HG02970 (cell line): ENCODE results near the gene USP6NL.

Experiments used
- ATAC-seq: cut with Tn5 transposase; IDR thresholded peaks from one replicate; pipeline ENCODE4 v1.9.1; 2021; ENCODE audit warnings: mild to moderate bottlenecking, moderate library complexity, moderate number of reproducible peaks; ENCODE audit not compliant: unreplicated experiment, low FRiP score

USP6NL gene

DNA sequence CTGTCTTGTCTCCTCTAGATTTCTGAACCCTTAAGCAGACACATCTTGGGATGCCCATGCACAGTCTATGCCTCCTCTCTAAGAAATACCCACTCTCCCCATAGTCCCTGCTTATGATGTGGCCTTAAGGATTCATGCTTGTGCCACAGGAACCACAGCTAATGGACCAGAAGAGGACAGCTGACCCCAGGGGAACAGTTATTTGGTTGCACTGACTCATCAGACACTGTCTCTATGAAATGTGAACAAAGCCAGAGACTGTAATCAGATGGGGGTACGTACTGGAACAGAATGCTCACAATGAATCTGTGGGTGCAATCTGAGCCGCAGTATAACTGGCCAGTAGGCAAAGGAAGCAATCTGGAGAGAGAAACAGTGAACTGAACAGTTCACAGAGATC is 121.9 kb downstream of the USP6NL start:
- ATAC-seq = no peak

DNA sequence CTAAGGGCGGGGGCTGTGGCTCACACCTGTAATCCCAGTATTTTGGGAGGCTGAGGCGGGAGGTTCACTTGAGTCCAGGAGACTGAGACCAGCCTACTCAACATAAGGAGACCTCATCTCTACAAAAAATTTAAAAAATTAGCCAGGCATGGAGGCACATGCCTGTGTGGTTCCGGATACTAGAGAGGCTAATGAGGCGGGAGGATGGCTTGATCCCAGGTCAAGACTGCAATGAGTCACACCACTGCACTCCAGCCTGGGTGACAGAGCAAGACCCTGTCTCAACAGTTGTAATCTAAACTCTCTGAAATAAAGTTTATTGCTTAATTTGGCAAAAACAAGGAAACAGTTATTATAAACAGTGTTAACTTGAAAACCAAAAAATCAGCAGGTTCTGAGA is 123.3 kb downstream of the USP6NL start:
- no peak for ATAC-seq

DNA sequence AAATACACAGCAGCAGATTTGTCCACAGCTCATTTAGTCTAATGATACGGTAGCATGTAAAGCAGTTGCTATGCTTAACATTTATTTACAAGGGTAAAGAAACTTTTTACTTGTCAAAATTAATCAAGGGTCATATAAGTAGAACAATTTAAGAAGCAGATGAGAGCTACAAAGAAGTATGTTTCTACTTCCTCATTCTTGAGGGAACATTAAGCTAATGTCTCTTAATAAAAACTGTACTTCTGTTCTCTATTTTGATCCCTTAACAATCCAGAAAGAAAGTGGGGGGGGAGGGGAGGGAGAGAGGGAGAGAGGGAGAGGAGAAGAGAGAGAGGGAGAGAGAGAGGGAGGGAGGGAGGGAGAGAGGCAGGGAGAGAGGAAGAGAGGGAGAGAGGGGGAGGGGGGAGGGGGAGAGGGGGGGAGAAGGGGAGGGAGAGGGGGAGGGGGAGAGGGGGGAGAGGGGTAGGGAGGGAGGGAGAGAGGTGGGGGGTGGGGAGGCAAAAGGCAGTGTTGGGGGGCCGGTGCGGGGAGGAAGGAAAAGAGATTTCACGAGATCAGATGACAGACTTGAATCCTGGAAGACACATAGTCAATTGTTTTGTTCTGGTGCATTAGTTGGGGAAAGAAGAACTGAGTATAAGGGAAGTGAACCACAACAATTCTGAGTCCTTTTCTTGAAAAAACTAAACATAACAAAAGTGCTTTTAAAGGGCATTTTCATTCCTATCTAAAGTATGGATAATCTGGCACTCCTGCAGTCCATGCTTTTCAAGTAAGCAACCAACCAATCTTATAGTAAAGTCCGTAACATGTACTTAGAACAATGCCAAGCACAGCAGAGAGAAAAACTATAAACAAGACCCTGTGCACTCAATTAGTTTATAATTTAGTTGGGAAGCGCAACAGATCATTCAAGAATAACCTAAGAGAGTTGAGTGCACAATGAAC is 128.0 kb downstream of the USP6NL start:
- no peak for ATAC-seq

DNA sequence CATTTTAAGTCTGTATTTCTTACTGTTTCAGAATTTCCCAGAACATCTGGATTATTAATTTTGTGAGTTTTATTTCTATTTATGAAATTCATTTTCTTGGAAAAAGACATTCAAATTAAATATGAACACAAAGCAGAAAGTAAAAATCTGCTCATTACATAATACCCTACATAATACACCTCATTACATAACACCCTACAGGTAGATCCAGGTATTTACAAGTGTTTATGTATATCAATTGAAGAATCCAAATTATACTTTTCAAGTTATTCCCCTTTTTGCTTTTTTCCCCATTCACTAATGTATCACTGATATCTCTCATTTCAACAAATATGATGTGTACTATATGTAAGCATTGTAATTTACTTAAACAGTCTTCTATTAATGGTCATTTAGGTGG is 129.1 kb downstream of the USP6NL start:
- no peak for ATAC-seq

DNA sequence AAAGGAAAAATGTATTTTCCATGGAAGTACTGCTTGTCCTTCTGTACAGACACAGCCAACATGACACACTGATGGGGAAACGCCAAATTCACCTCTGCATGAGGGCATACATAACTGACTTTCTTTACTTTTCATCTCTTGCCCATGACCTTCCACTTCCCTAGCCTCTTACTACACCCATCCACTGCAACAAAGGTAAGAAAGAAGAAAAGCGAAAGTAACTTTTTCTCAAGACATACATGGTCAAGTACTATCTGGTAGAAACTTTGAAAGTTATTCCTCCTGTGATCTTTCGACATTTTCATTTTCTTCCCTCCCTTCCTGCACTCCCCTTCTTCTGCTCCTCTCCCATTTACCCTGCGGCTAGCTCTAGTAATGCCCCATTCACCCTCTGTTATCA is 130.8 kb downstream of the USP6NL start:
- ATAC-seq = no peak

DNA sequence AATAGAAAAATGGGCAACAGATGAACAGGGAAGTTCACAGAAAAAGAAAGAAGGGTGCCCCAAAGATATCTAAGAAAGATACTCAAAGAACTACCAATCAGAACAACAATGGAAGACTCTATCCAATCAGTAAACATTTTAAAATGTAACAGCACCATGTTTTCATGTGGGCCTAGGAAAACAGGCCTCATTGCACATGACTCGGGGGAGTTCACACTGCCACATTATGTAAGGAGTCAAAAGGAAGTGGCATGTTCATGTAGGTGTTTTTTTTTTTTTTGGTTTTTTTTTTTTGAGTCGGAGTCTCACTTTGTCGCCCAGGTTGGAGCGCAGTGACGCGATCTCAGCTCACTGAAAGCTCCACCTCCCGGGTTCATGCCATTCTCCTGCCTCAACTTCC is 132.2 kb downstream of the USP6NL start:
- ATAC-seq = no peak

DNA sequence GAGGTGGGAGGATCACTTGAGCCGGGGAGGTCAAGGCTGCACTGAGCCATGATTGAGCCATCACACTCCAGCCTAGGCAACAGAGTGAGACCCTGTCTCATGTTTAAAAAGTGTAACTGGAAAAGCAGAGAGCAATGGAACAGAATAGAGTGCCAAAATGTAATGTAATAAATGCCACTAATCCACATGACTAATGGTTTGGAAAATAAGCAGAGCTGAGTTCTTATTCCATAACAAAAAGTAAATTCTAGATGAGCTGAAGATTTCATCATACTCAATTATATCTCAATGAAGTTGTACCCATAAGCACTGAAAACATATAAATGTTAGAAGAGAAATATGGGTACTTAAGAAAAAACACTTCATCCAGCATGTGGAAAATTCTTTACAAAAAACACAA is 132.6 kb downstream of the USP6NL start:
- ATAC-seq = no peak

DNA sequence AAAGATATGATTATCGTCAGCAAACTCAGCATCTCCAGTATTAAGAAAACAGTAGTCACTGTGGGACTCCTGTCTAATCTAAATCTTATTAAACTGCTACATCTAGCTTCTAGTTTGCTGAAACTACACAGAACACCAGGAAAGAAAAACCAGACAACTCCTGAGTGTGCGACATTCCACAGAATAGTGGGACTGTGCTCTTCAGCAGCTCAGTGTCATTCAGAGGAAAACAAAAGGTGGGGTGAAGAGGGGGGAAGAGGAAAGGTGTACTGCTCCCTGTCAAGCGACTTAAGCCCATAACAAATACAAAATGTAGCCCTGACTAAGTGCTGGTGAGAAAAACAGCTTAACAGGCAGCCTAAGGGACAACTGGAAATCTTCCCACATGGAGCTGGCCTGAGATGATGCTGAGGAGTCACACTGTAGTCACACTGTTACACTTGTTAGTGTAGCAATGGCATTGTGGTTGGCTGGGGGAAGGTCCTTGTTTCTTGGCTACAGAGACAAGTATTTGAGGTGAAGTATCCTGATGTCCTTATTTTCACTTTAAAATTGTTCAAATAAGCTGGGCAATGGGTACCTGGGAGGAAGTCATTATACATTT is 135.5 kb downstream of the USP6NL start:
- no peak for ATAC-seq

DNA sequence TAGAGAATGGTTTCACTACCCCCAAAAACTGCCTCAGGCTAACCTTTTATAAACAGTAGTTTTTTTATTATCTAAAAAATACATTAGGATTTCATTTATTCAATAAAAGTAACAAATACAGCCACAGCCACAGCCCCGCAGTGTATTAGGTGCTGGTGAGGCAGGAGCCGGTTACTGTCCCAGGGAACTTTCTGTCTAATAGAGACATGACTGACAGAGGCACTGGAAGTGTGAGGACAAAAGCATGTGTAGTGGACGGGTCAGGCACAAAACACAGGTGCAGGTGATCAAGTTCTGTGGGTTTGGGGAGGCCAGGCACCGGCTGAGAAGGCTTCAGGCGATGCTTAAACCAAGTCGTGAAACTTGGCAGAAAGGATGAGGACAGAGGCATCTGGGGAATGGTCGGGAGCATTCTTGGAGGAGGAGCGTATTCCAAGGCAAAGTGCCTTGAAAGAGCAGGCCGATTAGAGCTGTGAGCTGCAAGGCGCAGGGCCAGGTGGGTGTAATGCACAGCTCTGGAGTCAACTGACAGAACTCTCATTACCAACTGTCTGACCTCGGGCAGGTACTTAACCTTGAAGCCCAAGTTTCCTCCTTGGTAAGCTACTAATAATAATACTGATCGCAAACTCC is 138.2 kb downstream of the USP6NL start:
- ATAC-seq = no peak

DNA sequence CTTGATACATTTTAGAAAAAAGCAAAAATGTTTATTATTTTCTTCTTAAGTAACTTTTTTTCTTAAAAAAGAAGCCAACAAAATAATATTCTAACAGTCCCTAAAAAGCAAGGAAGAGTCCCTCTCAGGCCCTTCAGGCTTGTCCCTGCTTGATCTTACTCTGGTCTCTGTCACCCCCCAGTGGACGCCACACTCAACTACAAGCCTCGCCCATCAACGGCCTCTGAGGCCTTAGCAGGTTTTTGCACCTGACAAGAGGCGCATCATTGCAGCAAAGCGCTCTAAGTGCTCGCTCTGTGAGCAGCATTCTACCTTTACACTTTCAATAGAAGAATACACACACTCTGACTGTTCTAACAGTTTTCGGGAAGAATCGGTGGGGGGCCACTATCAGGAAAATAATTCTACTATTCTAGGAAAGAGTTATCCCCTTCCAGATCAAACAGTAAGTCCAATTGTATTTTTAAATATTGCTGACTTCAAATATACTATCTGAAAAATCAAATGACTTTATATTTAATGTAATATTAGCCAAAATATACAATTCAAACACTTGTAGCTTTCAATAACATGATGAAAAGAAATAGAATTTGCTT is 139.2 kb downstream of the USP6NL start:
- no peak for ATAC-seq

DNA sequence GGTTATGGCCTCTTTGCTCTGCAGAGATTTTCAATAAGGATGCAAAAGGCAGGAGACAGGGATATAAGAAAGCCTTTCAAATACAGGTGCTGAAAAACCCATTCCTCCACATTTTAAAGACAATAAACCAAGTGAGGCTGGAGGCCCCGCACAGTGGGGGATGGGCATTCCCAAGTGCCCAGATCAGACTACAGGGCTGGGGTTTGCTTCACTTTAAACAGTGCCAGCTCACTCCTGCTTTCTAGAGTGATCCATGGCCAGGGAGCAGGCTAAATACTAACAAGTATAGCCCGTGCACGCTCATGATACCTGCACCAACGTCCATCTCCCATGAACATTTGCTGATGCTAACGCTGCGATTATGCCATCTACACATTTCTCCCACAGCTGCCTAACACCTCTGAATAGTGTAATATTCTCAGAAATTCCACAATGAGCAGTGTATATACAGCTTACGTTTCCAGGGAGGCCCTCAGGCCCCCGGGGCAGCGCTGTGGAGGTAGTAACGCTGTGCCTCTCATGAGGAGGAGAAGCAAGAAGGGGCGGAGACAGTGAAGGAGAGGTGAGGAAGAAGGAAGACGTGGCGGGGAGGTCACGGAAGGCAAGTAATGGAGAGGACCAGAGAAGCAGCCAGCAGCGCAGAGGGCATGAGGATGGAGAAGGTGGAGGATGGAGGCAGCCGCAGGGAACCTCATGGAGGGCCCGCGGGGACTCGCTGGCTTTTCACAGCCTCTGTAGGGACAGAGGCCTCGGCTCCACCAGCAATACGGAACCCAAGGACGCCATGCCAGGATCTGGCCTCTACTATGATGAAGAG is 141.7 kb downstream of the USP6NL start:
- no peak for ATAC-seq

DNA sequence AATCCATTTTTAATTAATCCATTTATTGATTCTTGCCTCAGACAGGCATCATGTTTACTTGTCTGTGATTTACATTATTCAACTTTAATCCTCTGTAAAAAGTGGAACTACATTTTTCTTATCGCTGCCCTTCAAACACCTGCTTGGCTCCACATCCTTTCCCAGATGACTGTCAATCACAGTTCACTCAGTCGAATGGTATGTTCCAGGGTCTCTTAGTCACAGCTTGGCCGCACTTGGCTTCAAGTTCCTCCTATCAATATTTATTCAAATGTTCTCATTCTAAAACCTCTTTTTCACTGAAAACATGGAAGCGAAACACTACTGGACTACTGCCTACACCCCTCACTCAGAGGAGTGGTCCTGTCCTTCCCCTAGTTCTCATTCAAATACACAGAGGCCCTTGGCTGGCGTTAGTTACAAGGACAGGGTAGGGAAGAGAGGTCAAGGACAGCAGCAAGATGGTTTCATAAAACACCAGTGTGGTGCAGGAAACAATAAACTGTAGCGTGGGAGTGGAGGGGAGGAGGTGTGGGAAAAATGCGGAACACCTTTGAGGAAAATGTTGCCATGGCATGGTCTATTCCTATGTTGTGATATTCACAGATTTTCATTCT is 143.2 kb downstream of the USP6NL start:
- ATAC-seq = no peak

DNA sequence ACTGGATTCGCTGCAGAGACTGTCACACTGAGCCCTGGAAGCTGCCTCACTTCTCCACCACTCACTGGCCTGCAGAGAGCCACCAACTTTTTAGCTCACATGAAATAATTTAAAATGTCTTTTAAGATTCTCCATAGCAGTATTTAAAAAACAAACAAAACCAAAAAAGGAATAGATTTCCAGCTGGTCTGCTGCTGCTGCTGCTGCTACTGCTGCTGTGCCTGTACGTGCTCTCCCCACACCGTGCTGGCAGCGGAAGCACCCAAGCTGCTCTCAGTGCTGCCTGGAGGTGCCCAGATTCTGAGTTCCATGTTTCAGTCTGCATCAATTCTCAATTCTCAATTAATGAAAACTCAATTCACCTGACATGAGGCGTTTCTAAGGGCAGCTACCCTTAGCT is 146.0 kb downstream of the USP6NL start:
- ATAC-seq = no peak

DNA sequence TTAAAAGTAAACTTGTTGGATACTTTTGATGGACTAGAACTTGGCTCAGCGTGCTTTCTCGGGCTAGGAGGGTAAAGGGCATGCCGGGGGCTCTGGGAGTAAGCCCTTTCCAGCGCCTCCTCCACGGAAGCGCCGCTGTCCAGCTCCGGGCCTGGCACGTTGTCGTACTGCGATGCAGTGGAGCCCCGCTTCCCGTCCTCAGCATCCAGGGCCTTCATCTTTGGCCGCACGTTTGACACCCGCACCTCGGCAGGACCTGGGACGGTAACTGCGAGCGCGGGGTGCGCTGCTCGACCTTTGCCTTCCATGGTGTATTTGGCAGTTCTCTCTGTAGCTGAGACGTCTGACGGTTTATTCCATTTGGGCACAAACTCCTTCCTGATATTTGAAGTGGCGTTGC is 148.3 kb downstream of the USP6NL start:
- no peak for ATAC-seq

DNA sequence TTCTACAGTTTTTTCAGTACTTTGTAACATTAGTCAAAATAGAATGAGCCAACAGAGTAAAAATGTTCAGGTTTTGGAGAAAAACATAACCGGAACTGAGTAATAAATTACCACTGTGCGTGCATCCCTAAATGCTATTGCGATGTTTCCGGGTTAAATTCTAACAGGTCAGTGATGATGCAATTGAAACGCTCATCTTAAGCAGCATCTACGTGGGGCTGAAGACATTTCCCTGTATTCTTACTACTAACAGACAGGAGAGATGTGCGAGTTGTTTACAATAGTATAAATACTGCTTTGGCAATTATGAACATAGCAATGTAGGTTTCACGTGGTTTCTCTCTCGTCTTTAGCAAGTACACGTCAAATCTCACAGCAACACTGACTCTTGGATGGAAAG is 149.4 kb downstream of the USP6NL start:
- ATAC-seq = no peak

DNA sequence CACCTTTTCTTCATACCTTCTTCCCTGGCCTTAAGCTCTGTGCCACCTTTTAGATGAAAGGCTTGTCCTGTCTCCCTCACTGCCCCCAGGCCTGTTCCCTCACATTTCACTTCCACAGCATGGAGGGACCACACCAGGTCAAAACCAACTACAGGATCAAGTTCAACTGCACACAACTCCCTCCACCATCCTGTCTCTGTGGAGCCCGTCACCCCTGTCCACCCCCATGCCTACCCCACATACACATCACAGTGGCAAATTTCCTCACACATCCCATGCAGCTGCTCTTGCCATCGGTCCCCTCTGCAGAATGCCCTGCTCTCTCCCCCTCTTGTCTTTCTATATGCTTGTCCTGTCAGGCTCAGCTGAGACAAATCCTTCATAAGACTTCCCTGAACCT is 154.1 kb downstream of the USP6NL start:
- ATAC-seq = no peak

DNA sequence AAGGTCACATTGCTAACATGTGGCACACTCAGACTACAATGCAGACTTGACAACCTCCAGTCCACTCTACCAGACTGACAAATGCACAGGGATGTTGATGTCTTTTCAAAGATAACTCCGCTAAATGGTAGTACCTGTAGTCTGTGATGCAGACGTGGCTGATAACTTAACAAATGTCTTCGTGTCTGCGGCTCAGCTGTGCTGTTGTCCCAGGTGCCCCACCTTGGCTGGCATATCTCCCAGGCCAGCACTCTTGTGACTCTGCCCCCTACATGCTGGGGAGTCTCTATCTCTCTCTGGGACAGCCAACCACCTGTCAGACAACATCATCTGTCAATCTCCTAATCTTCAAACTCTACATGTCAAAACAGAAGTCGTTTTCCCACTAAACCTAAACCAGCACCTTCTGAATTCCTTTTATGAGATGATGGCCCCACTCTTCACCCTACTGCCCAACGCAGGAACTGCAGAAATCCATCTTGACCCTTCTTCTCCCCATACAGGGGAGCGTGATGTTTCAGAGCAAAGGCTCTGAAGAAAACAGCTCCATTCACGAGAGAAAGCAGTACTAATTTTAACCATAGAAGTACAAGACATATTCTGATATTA is 156.4 kb downstream of the USP6NL start:
- ATAC-seq = no peak

DNA sequence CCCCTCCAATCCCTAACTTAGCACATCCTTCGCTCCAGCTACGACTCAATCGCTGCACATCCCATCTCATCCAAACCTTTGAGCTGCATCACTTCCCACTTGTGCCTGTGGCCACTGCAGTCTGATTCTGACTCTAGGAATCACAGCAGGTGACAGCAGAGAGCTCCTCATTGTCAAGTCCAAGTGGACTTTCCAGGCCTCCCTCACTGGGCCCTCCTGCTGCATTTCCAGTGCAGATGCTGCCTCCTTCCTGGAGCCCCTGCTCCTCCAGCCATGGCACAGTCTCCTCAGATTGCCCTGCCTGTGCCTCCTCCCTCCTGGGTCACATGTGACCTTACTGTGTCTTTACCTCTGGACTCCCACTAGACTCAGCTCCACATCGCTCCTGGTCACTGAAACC is 157.3 kb downstream of the USP6NL start:
- ATAC-seq = no peak

DNA sequence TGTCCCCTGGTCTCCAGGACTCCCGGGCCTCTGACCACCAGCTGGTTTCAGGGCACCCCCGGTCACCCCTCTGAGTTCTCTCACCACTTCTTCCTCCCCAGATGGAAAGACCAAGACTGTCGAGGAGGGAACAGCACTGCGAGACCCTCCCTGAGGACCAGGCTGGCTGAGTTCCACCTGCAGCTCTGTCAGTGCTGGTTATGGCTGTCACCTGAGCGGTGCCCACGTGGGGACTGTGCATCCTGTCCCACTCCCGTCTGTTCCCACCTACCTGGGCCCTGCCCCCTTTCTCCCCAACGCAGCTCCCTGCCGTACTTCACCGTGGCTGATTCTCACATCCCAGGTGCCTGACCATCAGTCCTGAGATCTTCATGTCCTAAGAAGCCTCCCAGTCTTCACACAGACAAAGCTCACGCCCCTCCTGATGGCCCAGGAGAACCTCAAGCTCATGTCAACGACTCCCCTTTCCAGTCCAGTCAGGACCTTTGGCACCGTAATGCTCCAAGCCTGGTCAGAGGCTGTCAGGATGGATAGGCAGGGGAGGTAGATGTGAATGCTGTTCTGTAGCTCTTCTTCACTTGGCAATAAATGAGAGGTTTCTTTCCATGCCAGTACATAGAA is 159.7 kb downstream of the USP6NL start:
- ATAC-seq = no peak
